Stimulated activated CD4-positive, alpha-beta T cell treated with anti-CD3 and anti-CD28 coated beads, Interleukin-1b, Interleukin-23, amount 100 ng/mL, for 4 hours (primary cell): ENCODE measurements around the gene NT5DC1.

Experiments used
- DNase-seq, 2 donors: peaks; one replicate each; pipeline ENCODE4 v3.0.0-alpha.2; 2020; ENCODE audit warnings: low read depth in 2 of 2

NT5DC1 gene

DNA sequence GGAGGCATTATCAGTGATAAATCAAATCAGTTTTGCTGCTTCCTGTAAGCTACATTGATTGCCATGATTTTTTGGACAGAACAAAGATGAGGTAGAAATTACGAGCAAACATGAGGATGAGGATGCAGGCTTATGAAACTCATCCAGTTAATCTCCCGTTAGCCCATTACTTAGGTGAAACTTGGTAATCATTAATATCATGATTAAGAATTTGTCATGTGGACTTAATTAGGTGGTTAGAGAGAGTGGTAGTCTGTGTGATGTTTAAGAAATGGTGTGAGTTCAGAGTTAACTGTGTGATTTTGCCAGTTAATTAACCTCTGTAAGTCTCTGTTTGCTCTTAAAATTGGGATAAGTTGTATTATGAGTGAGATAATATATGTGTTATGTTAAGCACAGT lies 91.2 kb downstream of the NT5DC1 start:
- no peak for DNase-seq

DNA sequence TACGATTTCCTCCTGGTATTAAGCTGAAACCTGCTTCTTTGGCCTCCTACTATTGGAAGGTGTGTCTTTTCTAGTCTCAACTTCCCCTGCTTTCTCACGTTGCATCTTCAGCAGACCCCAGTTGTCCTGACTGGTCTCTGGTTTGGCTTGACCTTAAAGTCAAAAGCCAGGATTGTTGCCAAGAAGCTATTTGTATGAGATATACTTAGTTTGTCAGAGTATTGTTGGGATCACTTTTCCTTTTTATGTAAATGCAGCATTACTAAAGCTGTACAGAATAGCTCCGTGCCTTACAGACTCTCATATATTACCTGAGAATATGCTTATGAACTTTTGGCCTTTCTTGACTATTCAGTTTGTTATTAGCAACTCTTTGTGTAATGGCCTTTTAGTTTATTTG lies 92.1 kb downstream of the NT5DC1 start:
- no peak for DNase-seq

DNA sequence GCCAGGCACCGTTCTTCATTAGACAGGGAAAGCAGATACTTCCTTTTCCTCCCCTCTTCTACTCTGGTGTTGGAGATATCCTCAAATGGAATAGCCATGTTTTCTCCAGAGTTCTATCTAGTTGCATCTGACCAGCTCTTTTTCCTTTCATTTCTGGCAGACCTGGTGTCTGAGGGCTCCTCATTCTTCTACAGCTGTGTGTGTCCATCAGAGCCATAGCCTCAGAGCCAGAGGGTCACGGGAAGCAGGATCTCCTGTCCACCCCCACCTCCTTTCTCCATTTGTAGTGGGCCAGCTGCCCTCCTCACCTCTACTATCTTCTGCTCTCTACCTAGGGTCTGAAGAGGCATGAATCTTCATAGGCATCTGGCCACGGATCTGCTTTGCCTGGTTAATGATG lies 96.2 kb downstream of the NT5DC1 start:
- DNase-seq, result no peak

- DNase-seq, result no peak
Observed at GRCh38 chr6:116200619-116201249, 100.1 kb downstream of the NT5DC1 start.

DNA sequence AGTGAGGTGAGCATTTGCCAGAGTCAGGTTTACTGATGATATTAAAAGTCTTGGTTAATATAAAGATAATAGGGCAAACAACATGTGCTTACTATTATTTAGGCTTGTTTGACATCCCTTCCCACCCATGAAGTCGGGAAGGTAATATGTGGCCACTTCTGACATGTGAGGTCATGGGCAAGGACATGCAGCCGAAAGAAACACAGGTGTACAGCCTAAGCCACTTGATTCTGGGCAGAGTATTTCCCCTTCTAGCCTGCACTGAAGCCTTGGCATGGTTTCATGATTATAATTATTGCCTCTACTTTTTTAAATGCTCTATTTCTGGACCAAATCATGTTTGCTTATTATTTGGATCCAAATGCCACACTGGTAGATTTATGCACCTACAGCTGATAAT lies 100.9 kb downstream of the NT5DC1 start:
- no peak for DNase-seq

DNA sequence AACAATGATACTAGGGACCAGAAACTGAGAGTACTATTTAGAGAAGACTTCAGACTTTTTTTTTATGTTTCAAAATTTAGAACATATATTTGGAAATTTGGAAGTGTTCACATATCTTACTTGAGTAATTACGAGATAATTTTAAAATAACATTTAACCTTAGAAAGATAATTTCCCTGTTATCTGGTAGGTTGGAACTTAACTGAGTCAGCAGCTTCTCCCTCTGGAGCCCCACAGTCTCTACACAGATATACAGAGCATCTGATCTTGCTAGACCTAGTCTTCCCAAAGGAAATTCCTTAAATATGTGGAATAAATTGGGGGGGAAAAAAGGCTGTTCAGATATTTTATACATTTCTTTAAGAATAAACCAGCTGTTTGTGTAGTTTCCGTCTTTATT lies 104.6 kb downstream of the NT5DC1 start:
- DNase-seq, result no peak

DNA sequence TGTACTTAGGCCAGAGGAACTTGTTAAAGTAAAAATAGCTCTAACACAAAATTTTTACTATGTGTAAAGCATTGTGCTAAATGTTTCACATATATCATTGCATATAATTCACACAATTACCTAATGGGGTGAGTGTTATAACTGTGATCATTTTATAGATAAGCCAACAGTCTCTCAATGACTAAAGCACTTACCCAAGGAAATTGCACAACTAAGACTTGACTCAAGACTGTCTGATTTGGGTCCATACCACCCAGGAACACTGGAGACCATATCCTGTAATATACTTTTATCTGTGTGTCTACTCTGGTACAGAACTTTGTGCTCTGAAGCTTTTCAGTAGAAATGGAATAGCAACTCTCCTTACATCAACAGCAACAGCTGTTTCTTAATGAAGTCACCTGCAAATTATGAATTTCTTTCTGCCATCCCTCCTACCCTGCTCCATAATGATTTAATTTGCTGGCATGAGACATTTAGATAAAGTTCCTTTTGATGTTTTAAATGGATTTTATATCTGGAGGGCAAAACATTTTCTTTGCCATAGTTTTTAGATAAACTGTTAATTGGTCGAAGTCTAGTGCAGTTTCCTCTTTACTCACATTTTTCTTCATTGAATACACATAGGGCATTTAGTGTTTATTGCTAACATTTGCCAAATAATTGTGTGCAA lies 105.7 kb downstream of the NT5DC1 start:
- no peak for DNase-seq

DNA sequence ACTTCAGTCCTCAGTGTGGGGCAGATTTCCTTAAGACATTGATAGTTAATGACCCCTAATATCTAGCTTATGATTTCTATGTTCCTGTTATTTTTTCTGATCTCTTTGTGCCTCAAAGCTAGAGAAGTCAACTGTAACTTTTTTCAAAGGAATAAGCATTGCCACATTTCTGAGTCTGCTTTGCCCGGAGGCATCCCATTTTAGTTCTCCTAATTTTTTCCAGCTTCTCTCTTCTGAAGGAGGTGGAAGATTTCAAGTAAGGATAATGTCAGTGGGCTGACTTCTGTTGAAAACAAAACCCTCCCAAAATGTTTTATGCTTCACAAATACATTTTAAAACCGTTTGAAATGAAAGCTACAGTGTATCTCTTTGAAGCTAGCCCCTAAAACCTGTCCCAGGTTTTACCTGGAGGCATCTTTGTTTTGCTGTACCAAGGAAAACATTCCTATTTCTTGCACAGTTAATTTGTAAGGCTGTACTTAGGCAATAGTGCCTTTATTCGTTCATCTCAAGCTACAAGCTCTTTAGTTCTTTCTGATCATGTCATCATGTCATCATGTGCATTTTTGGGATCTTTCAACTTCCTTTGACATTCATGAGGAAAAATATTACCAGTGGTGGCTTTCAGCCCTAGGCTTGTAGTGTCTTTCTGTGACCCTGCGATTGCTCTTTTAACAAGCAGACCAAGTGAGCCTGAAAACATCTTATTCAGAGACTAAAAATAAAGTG lies 107.6 kb downstream of the NT5DC1 start:
- no peak for DNase-seq

DNA sequence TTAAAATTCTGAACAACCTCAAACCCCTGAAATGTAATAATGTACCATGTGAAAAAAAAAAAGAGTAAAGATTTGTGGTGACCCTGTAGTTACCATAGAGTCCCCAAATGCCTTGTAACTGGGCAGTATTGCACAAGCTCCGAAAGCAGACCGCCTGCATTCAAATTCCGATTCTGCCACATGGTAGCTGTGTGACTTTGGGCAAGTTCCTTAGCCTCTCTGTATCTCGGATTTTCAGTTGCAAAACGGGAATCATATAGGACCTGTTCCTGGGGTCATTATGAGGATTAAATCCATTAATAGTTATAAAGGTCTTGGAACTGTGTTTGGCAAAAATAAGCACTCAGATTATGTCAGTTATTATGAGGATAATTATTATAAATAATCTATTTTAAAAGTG lies 109.7 kb downstream of the NT5DC1 start:
- DNase-seq, result no peak

DNA sequence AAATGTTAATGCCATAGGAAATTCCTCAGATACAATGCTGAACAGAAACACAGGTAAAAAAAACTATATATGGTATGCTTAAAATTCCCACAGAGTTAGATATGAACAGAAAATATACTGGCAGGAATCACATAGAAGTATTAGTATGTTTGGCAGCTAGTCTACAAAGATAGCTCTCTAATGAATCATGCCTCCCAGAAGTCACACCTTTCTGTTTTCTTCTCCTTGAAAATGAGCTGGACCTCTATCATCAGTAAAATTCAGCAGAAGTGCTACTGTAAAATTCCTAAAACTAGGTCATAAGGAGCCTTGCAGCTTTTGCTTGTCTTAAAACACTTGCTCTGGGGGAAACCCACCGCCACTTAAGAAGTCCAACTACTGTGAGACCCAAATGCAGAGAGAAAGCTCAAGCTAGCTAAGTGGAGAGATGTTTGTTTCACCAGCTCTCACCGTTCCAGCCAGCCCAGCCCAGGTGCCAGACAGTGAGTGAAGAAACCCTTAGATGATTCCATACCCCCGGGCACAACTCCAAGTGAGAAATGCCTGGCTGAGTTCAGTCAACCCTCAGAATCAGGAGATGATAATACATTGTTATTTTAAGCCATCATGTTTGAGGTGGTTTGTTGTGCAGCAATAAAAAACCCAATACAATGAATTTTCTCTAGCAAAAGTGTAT lies 110.2 kb downstream of the NT5DC1 start:
- no peak for DNase-seq

GRCh38 chr6:116214681-116215080 lies 114.0 kb downstream of the NT5DC1 start:
- DNase-seq, result no peak

GRCh38 chr6:116215414-116215813 lies 114.8 kb downstream of the NT5DC1 start:
- no peak for DNase-seq

- no peak for DNase-seq
Observed at GRCh38 chr6:116217069-116217468, 116.4 kb downstream of the NT5DC1 start.

GRCh38 chr6:116218172-116218633 lies 117.5 kb downstream of the NT5DC1 start:
- DNase-seq, result no peak

- DNase-seq, result no peak
Observed at GRCh38 chr6:116218866-116219265, 118.2 kb downstream of the NT5DC1 start.

DNA sequence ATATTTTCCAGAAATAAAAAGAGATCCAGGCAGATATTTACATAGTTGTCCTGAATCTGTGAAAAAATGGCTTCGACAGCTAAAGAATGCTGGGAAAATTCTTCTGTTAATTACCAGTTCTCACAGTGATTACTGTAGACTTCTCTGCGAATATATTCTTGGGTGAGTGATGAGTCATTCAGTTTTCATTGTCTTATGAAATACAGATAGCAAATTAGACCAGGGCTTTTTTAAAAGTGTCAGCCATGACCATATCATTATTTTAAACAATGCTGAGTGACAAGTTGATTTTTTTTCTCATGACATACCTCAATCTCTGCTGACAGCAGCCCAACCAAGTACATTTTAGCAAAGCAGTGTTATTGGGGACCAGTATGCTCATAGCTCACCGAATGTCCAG lies 120.4 kb downstream of the NT5DC1 start:
- DNase-seq, result no peak

DNA sequence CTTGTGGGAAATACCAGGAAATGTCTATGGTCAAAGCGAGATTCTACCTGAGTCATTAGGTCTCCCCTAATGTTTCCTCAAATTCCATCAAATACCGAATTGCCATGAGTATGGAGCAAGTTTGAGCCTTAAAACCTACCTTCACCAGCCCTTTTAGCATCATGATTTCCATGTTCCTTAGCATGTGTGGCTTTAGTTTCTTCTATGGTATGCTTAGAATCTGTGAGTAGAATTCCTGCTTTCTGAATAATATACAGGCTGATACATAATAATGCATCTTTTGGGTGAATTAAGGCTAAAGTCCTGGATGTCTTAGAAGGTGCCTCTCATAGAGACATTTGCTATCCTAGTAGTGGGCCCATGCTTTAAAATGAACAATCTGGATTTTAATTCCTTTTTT lies 121.3 kb downstream of the NT5DC1 start:
- no peak for DNase-seq

- DNase-seq, result no peak
Observed at GRCh38 chr6:116223355-116223754, 122.7 kb downstream of the NT5DC1 start.

- DNase-seq, result no peak
Observed at GRCh38 chr6:116229287-116229913, 128.7 kb downstream of the NT5DC1 start.

DNA sequence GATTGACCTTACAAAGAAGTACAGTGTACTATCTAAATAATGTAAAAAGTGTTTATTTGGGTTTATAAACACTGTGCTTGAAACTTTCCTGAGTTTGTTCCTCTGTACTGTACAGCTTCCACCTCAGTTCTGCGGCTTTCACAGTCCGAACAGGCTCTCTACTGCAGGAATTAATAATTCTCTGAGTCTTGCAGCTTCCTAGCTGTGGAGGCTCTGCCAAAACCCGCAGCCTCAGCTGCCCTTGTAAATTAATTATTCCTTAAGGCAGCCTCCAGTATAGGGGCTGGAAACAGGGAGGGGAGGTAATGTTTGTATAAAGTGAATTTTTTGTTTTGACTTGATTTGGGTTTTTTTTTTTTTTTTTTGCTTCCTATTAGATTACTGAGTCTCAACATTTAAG lies 134.0 kb downstream of the NT5DC1 start:
- DNase-seq, result no peak

DNA sequence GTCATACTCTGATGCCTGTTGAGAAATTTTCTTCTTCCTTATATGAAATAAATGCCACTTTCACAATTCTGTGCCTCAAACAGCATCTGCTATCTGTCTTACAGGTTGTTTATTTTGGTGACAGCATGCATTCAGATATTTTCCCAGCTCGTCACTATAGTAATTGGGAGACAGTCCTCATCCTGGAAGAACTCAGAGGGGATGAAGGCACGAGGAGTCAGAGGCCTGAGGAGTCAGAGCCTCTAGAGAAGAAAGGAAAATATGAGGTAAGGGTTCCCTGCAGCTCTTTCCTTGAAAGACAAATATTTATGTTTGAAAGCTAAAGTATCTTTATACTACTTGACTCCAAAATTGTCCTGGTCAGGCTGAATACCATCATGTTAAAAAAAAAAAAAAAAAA lies 137.4 kb downstream of the NT5DC1 start:
- no peak for DNase-seq

DNA sequence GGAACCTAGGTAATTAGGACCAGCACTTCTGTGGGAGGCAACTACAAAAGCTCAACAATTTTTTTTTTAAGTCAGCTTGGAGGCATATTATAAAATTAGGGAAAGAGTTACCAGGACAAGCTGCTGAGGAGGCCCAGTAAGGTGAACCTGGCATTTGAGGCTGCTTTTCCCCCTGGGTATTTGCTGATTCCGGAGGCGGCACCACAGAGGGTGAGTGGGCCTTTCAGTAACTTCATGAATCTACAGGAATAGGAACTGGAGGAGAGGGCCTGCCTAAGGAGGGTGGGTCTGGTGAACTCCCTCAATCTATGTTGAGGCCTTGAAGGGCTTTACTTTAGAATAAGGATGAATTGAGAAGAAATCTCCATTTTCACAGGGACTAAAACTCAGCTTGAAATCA lies 138.6 kb downstream of the NT5DC1 start:
- no peak for DNase-seq
